CD14-positive monocyte (primary cell): ENCODE data around the gene KIAA1143. TPM values are rescaled to one million over a fixed set of nuclear protein-coding genes. Genes with fewer than 3 reads are reported as not detected.

Experiments
- DNase-seq, 3 donors: peaks; one replicate each; pipeline ENCODE4 v3.0.0-alpha.2; 2011 to 2022
- H2AFZ ChIP-seq: 2 replicates; pipeline ENCODE4 v1.6.0; 2012; ENCODE audit warnings: mild to moderate bottlenecking, low read depth, low read length, inconsistent platforms; ENCODE audit not compliant: insufficient read depth, poor library complexity, severe bottlenecking
- H3K27ac ChIP-seq, 2 donors: 1 replicate in 1 of 2; 2 replicates in 1 of 2; pipeline ENCODE4 v1.5.1; 2012 to 2013; ENCODE audit warnings: low read length in 2 of 2, control low read depth in 1 of 2, inconsistent platforms in 1 of 2, low read depth in 1 of 2, mild to moderate bottlenecking in 1 of 2
- H3K27me3 ChIP-seq, 2 donors: one replicate each; pipeline versions ENCODE4 v1.6.0 to v1.6.1; 2011 to 2013; ENCODE audit warnings: low read length in 2 of 2; ENCODE audit not compliant: control insufficient read depth in 2 of 2, insufficient read depth in 2 of 2
- H3K36me3 ChIP-seq, 2 donors: replicated peaks in 1 of 2; 1 replicate in 1 of 2; 2 replicates in 1 of 2; pipeline versions ENCODE4 v1.5.1 to v1.6.1; 2012 to 2013; ENCODE audit warnings: low read length in 2 of 2, control low read depth in 1 of 2, inconsistent platforms in 1 of 2, mild to moderate bottlenecking in 1 of 2; ENCODE audit not compliant: insufficient read depth in 2 of 2, control insufficient read depth in 1 of 2
- H3K4me1 ChIP-seq, 2 donors: 1 replicate in 1 of 2; 2 replicates in 1 of 2; pipeline versions ENCODE4 v1.5.1 to v1.6.1; 2012 to 2013; ENCODE audit warnings: low read length in 2 of 2, control low read depth in 1 of 2, inconsistent platforms in 1 of 2, mild to moderate bottlenecking in 1 of 2, moderate library complexity in 1 of 2; ENCODE audit not compliant: insufficient read depth in 2 of 2, control insufficient read depth in 1 of 2
- H3K4me2 ChIP-seq: replicated peaks from 2 replicates; pipeline ENCODE3; 2012; ENCODE audit warnings: low read length, moderate library complexity, mild to moderate bottlenecking; ENCODE audit not compliant: poor library complexity, severe bottlenecking; ENCODE audit errors: extremely low read depth
- H3K4me3 ChIP-seq, 3 experiments: fragments of 200-600 bp in 1 of 3; sonication (generic) in 1 of 3; replicated peaks in 1 of 3; 1 replicate in 2 of 3; 2 replicates in 1 of 3; pipeline ENCODE4 v1.5.1; 2011 to 2013; ENCODE audit warnings: low read length in 3 of 3, mild to moderate bottlenecking in 3 of 3, control low read depth in 2 of 3, low read depth in 2 of 3, inconsistent platforms in 1 of 3, moderate library complexity in 1 of 3
- H3K79me2 ChIP-seq: 2 replicates; pipeline ENCODE4 v1.6.0; 2012; ENCODE audit warnings: mild to moderate bottlenecking, control low read depth, inconsistent platforms, low read length, moderate library complexity; ENCODE audit not compliant: insufficient read depth
- H3K9ac ChIP-seq: 2 replicates; pipeline ENCODE4 v1.6.0; 2017; ENCODE audit warnings: low read length, mild to moderate bottlenecking; ENCODE audit not compliant: insufficient read depth, poor library complexity, severe bottlenecking
- H3K9me3 ChIP-seq, 2 donors: replicated peaks in 1 of 2; 1 replicate in 1 of 2; 2 replicates in 1 of 2; pipeline versions ENCODE4 v1.5.1 to v1.6.1; 2012 to 2013; ENCODE audit warnings: low read length in 2 of 2, control low read depth in 1 of 2; ENCODE audit not compliant: control insufficient read depth in 1 of 2, insufficient read depth in 1 of 2
- H4K20me1 ChIP-seq: 2 replicates; pipeline ENCODE4 v1.6.0; 2012; ENCODE audit warnings: mild to moderate bottlenecking, low read length, control low read depth, moderate library complexity; ENCODE audit not compliant: insufficient read depth
- H3K27ac Mint-ChIP-seq, 7 donors: one replicate each; pipeline ENCODE4 v1.8.0; 2020; ENCODE audit warnings: mild to moderate bottlenecking in 7 of 7, mixed read lengths in 7 of 7, moderate library complexity in 6 of 7, inconsistent platforms in 2 of 7
- H3K27me3 Mint-ChIP-seq, 3 donors: one replicate each; pipeline ENCODE4 v1.8.0; 2021 to 2022; ENCODE audit warnings: low read depth in 3 of 3, mild to moderate bottlenecking in 3 of 3, mixed read lengths in 3 of 3, moderate library complexity in 3 of 3, inconsistent platforms in 1 of 3
- H3K36me3 Mint-ChIP-seq, 2 donors: one replicate each; pipeline ENCODE4 v1.8.0; 2020; ENCODE audit warnings: mixed read lengths in 2 of 2, inconsistent platforms in 1 of 2, mild to moderate bottlenecking in 1 of 2
- H3K4me1 Mint-ChIP-seq: one replicate; pipeline ENCODE4 v1.8.0; 2020; ENCODE audit warnings: mild to moderate bottlenecking, mixed read lengths
- H3K4me3 Mint-ChIP-seq, 2 donors: one replicate each; pipeline ENCODE4 v1.8.0; 2020; ENCODE audit warnings: mild to moderate bottlenecking in 2 of 2, mixed read lengths in 2 of 2, moderate library complexity in 1 of 2
- H3K9me3 Mint-ChIP-seq, 7 donors: one replicate each; pipeline ENCODE4 v1.8.0; 2020 to 2022; ENCODE audit warnings: mixed read lengths in 7 of 7, mild to moderate bottlenecking in 6 of 7, moderate library complexity in 6 of 7, inconsistent platforms in 2 of 7
- WGBS: methylation state at CpG from one replicate; pipeline ENCODE4 v1.1.5; 2013; ENCODE audit warnings: missing lambda C conversion rate; ENCODE audit not compliant: insufficient coverage; 5-methylcytosine and 5-hydroxymethylcytosine counted together
- intact Hi-C, 2 donors: fragments of 100-400 bp; cut with micrococcal nuclease; formaldehyde crosslinking; loops; one replicate each; pipeline versions ENCODE4 v1.15.0 to v1.15.1; 2023
- polyA minus RNA-seq: library from RNA; depleted of rRNA, polyadenylated mRNA; stranded (reverse); fragments of >200 nt; gene quantifications from 2 replicates; pipeline ENCODE4 v1.2.3, GENCODE V29; 2012
- polyA plus RNA-seq, 3 donors: library from polyadenylated mRNA; depleted of rRNA in 1 of 3; unstranded in 2 of 3; stranded (reverse) in 1 of 3; fragments of 300-500 nt in 2 of 3; fragments of >200 nt in 1 of 3; fragmentation: Illumina TruSeq in 2 of 3; gene quantifications; 1 replicate in 2 of 3; 2 replicates in 1 of 3; pipeline ENCODE4 v1.2.3, GENCODE V29; 2012 to 2021
- total RNA-seq, 12 experiments: library from RNA in 1 of 12; stranded (reverse) in 1 of 12; fragments of 120-200 nt in 1 of 12; gene quantifications; one replicate each; pipeline ENCODE4 v1.2.4 and lab custom pipeline; 2013 to 2026; ENCODE audit warnings: mixed read lengths in 6 of 12, inconsistent platforms in 1 of 12
- TF ChIP-seq, protein P1 (sequence below): fragments of 200-600 bp; IDR thresholded peaks from one replicate; pipeline ENCODE4 v1.8.0; 2022; ENCODE audit warnings: antibody characterized with exemption, mild to moderate bottlenecking

KIAA1143 gene
- 36.6 TPM for total RNA-seq (2013)
- polyA plus RNA-seq (10 to 100 TPM in 2 of 3 donors, 1 to 10 TPM in 1; 2.4 to 26.4 (median 19.1) TPM), polyA minus RNA-seq (5.8 and 9.6 TPM in 2 replicates), total RNA-seq (lab: John Stamatoyannopoulos, UW) (6.4 to 38.3 (median 28.4) reads per million in 11 experiments)

DNA sequence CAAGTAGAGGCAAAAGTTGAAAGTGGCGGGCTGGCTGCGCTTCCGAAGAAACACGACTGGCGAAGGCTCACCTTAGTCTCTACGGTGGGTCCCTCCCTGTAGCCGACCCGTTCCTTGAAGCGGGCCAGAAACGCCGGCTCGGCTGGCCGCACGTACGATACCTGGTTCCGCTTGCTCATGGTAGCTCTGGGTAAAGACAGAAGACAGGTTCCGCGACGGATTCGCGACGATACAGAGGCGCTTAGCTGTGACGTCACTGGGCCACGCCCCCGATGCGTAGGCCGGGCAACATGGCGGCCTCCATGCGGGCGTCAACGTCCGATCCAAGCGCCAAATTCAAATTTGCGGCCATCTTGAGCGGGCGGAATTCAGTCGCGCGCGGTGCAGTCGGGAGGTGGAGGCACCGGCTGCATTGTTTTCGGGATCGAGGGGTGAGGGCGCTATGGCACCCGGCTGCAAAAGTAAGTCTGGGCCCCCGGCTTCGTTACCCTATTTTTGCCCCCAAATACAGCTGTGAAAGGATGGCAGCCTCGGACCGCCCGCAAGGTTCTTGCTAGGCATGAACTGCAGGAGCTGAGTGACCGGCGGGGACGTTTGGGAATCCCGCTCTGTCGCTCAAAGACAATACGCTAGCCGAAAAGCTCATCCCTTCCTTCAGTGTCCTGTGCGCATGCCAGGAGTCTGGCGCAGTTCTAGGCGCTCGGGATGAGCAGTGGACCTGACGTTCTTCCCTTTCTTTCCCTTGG, at the start of gene KIAA1143, which contains the start of gene KIF15:
KIAA1143 (minus strand) TSS at position 196 of the 746 bp plus-strand sequence; CDS start at position 179, 17 bp downstream.
KIF15 (plus strand) TSS at position 371 of the 746 bp plus-strand sequence; CDS start at position 443, 72 bp downstream.
- Histone ChIP-seq H2AFZ (peak within 1 kb of the TSS; percentile 93), H3K36me3 (peaks cover 5 to 36% of the 10 kb centered on the region in 2 donors), H3K4me2 (peak within 1 kb of the TSS; percentile 100), H3K79me2 (peaks cover 64% of the 10 kb centered on the region), H4K20me1 (no peaks in the 10 kb centered on the region), H3K27me3 (no peaks in the 10 kb centered on the region), H3K9ac (peak within 1 kb of the TSS; percentile 88), H3K4me3 (peak within 1 kb of the TSS; percentile 90 to 97 (median 91)), H3K4me1 (peaks cover 14 to 19% of the 10 kb centered on the region in 2 donors), H3K9me3 (peaks cover 29 to 49% of the 10 kb centered on the region in 2 donors), H3K27ac (peak within 1 kb of the TSS; percentile 79 to 97)
- Mint-ChIP-seq H3K36me3 (peaks cover 32 to 45% of the 10 kb centered on the region in 2 donors), H3K27me3 (peaks cover 0 to 1% (median 0%) of the 10 kb centered on the region in 3 donors), H3K4me3 (peak within 1 kb of the TSS; percentile 88 to 94), H3K9me3 (peaks cover 28 to 68% (median 47%) of the 10 kb centered on the region in 7 donors), H3K27ac (peak within 1 kb of the TSS; percentile 90 to 97 (median 94)), H3K4me1 (peaks cover 15% of the 10 kb centered on the region)
- under 1% methylated on average over 64 of the region's 64 CpGs for WGBS
- intact Hi-C loops = loop anchor here (1.0 to 10.0 kb wide), 3 partner anchors 324 to 427 kb away; partner anchors contain the start of gene TCAIM (in 2 of the 2)
- DNase-seq = peak; percentile 94 to 97 (median 96)
- TF ChIP-seq, protein P1, sequence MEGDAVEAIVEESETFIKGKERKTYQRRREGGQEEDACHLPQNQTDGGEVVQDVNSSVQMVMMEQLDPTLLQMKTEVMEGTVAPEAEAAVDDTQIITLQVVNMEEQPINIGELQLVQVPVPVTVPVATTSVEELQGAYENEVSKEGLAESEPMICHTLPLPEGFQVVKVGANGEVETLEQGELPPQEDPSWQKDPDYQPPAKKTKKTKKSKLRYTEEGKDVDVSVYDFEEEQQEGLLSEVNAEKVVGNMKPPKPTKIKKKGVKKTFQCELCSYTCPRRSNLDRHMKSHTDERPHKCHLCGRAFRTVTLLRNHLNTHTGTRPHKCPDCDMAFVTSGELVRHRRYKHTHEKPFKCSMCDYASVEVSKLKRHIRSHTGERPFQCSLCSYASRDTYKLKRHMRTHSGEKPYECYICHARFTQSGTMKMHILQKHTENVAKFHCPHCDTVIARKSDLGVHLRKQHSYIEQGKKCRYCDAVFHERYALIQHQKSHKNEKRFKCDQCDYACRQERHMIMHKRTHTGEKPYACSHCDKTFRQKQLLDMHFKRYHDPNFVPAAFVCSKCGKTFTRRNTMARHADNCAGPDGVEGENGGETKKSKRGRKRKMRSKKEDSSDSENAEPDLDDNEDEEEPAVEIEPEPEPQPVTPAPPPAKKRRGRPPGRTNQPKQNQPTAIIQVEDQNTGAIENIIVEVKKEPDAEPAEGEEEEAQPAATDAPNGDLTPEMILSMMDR = no peak

DNA sequence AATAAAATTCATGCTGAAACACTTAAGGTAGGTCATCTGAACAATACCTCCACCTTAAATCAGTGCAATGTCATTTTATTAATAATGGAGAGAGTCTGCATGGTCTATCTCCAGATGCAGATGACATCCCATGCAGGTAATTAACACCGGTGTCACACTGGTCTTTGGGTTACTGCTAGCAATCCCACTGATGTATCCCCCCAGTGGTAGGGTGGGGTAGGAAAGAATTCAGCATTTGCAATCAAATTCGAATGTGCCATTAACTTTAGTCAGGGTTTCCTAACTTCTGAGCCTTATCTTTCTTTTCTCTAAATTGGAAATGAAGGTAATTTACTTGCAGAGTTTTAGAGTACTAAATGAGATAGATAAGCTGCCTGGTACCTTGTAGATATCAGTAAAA, 44.5 kb upstream of the KIAA1143 start:
- H4K20me1 ChIP-seq = no peaks in the 10 kb centered on the region

More for the DNA sequence above, 44.5 kb upstream of the KIAA1143 start:
- Mint-ChIP-seq H3K27me3 (peaks cover 0 to 1% (median 0%) of the 10 kb centered on the region in 3 donors), H3K27ac (no peak overlapping the region), H3K4me3 (no peak overlapping the region), H3K9me3 (no peaks in the 10 kb centered on the region), H3K4me1 (peaks cover 6% of the 10 kb centered on the region), H3K36me3 (peaks cover 54 to 82% of the 10 kb centered on the region in 2 donors)
- Histone ChIP-seq H3K27me3 (no peaks in the 10 kb centered on the region), H3K9ac (no peak overlapping the region), H3K79me2 (no peaks in the 10 kb centered on the region), H3K27ac (no peak overlapping the region), H2AFZ (no peak overlapping the region), H3K36me3 (peaks cover 53 to 85% of the 10 kb centered on the region in 2 donors), H3K9me3 (no peaks in the 10 kb centered on the region), H3K4me2 (no peak overlapping the region), H3K4me1 (no peaks in the 10 kb centered on the region), H3K4me3 (no peak overlapping the region)
- WGBS = no CpG with 5 or more reads among the region's 2 CpGs
- no peak for DNase-seq
- TF ChIP-seq, protein P1 = no peak
- intact Hi-C loops = no loop called here
